Prostate gland (tissue), 2 donors: ENCODE measurements around the gene ODF4. TPM values are rescaled to one million over a fixed set of nuclear protein-coding genes. Genes with fewer than 3 reads are reported as not detected.
"Not testable (repeated sequence)": the region's sequence is repeated elsewhere in the genome, so short reads cannot be mapped to it uniquely, and the experiment has no call there.

Experiments
- DNase-seq: peaks from one replicate; pipeline ENCODE4 v3.0.0-alpha.2; 2019; ENCODE audit warnings: low spot score
- H3K27ac ChIP-seq, 2 donors: fragments of 200-600 bp; sonication (generic); 2 replicates each; pipeline ENCODE4 v1.5.1; 2017 to 2019
- H3K27me3 ChIP-seq: fragments of 200-600 bp; sonication (generic); replicated peaks from 2 replicates; pipeline ENCODE4 v1.5.1; 2019; ENCODE audit not compliant: insufficient read depth
- H3K36me3 ChIP-seq, 2 donors: fragments of 200-600 bp; sonication (generic); 1 replicate in 1 of 2; 2 replicates in 1 of 2; pipeline versions ENCODE4 v1.5.1 to v1.8.1; 2017 to 2019
- H3K4me1 ChIP-seq: fragments of 200-600 bp; sonication (generic); replicated peaks from 2 replicates; pipeline ENCODE4 v1.5.1; 2019
- H3K4me3 ChIP-seq, 2 donors: fragments of 200-600 bp; sonication (generic); 2 replicates each; pipeline ENCODE4 v1.5.1; 2017 to 2019
- H3K9me3 ChIP-seq: fragments of 200-600 bp; sonication (generic); 2 replicates; pipeline ENCODE4 v1.5.1; 2017
- CTCF ChIP-seq, 4 experiments: fragments of 200-600 bp in 2 of 4; fragments of 450-650 bp in 2 of 4; sonication (generic) in 2 of 4; IDR thresholded peaks; 1 replicate in 3 of 4; 2 replicates in 1 of 4; pipeline ENCODE4 v1.5.1; 2016 to 2019; ENCODE audit warnings: antibody characterized with exemption in 4 of 4, mild to moderate bottlenecking in 2 of 4, moderate library complexity in 2 of 4
- POLR2A ChIP-seq: fragments of 450-650 bp; IDR thresholded peaks from one replicate; pipeline ENCODE4 v1.6.1; 2016; ENCODE audit warnings: antibody characterized with exemption, mild to moderate bottlenecking
- POLR2AphosphoS5 ChIP-seq: sonication (generic); formaldehyde crosslinking; IDR thresholded peaks from one replicate; pipeline ENCODE4 v1.6.1; 2017; ENCODE audit warnings: antibody characterized with exemption
- WGBS: methylation state at CpG from one replicate; pipeline ENCODE4 v1.1.5; 2018; 5-methylcytosine and 5-hydroxymethylcytosine counted together
- intact Hi-C: fragments of 100-400 bp; cut with DNase I; formaldehyde crosslinking; loops from one replicate; pipeline ENCODE4 v1.14.2; 2022
- total RNA-seq, 2 donors: library from RNA; depleted of rRNA; stranded (reverse); fragments of >200 nt; gene quantifications; one replicate each; pipeline ENCODE4 v1.1.0, GENCODE V29; 2016

Gene ODF4
- total RNA-seq, 2 donors from 2014 or later: not detected

DNA sequence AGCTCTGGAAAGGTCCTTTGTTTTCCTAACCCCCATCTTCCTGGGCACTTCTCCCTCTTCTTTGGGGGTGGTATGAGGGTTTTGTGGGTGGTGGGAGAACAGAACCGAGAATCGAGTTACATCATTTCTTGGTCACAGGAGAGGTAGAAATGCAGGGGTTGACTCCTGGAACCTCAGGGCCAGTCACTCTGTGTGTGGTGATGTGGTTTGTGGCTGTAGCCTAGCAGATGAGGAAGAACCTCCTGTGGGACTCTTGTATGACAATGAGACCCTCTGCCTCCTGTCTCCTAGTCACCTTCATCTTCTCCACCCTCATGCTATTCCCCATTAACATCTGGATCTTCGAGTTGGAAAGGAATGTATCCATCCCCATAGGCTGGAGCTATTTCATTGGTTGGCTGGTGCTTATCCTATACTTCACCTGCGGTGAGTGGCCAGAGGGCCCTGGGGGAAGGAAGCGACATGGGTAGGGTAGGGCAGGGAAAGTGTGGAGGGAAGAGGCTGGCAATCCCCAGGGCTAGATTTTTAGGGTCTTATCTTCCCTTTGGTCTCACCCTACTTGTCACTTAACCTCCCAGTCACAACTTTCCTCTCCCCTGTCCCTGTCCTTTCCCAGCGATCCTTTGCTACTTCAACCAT, 5.5 kb downstream of the ODF4 start:
- H3K4me3 ChIP-seq: no peak overlapping the region
- no peak for DNase-seq
- TF ChIP-seq POLR2A (no peak), POLR2AphosphoS5 (no peak)
- H3K9me3 ChIP-seq: no peaks in the 10 kb centered on the region
- no peaks in the 10 kb centered on the region for H3K27me3 ChIP-seq
- no peaks in the 10 kb centered on the region for H3K4me1 ChIP-seq
- H3K27ac ChIP-seq: peak overlapping the region; percentile 66 to 73
- intact Hi-C loops: no loop called here
- no peaks in the 10 kb centered on the region for H3K36me3 ChIP-seq
- WGBS: 58% methylated on average over 6 of the region's 6 CpGs

GRCh38 chr17:8345951-8346665, 6.5 kb downstream of the ODF4 start:
- DNase-seq: peak; percentile 74
- no peaks in the 10 kb centered on the region for H3K9me3 ChIP-seq
- H3K4me1 ChIP-seq: no peaks in the 10 kb centered on the region
- H3K27me3 ChIP-seq: no peaks in the 10 kb centered on the region
- H3K27ac ChIP-seq: peak overlapping the region; percentile 66 to 73
- H3K4me3 ChIP-seq: no peak overlapping the region
- no peaks in the 10 kb centered on the region for H3K36me3 ChIP-seq
- TF ChIP-seq POLR2AphosphoS5 (peak; percentile 76), CTCF (IDR thresholded peaks at IDR 0.05) (no peak)
- intact Hi-C loops: no loop called here
- 34% methylated on average over 5 of the region's 5 CpGs for WGBS

DNA sequence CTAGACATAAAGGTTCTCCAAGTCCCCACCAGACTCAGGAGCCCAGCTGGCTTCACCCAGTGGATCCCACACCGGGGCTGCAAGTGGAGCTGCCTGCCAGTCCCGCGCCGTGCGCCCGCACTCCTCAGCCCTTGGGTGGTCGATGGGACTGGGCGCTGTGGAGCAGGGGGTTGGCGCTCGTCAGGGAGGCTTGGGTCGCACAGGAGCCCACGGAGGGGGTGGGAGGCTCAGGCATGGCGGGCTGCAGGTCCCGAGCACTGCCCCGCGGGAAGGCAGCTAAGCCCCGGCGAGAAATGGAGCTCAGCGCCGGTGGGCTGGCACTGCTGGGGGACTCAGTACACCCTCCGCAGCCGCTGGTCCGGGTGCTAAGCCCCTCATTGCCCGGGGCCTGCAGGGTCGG, 7.4 kb downstream of the ODF4 start:
- H3K4me3 ChIP-seq, H3K4me1 ChIP-seq, H3K27me3 ChIP-seq, H3K9me3 ChIP-seq, intact Hi-C loops, DNase-seq, H3K36me3 ChIP-seq: not testable (repeated sequence)
- peak overlapping the region in 1 of 2 donors; percentile 66 for H3K27ac ChIP-seq
- 69% methylated on average over 15 of the region's 25 CpGs for WGBS

DNA sequence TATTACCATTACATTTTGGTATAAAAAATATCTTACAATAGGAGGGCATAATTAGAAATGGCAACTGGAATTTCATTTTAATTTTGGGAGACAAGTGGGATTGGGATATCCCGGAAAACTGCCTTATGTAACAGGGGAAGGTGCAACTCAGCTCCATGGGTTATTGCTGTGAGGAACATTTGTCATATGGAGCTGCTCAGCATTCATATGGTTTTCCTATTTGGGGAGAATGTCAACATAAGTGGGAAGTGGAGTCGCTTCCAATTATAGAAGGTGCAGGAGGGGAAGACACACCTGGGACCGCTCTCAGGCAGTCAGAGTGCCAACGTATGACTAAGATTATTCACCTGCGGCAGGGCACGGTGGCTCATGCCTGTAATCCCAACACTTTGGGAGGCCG, 10.7 kb downstream of the ODF4 start:
- H3K27ac ChIP-seq: no peak overlapping the region
- H3K27me3 ChIP-seq: no peaks in the 10 kb centered on the region
- no peak for DNase-seq
- WGBS: 83% methylated on average over 7 of the region's 7 CpGs
- TF ChIP-seq POLR2AphosphoS5 (no peak), CTCF (IDR thresholded peaks at IDR 0.05) (no peak), POLR2A (no peak)
- intact Hi-C loops: no loop called here
- H3K9me3 ChIP-seq: no peaks in the 10 kb centered on the region
- H3K4me1 ChIP-seq: no peaks in the 10 kb centered on the region
- no peak overlapping the region for H3K4me3 ChIP-seq
- no peaks in the 10 kb centered on the region for H3K36me3 ChIP-seq

DNA sequence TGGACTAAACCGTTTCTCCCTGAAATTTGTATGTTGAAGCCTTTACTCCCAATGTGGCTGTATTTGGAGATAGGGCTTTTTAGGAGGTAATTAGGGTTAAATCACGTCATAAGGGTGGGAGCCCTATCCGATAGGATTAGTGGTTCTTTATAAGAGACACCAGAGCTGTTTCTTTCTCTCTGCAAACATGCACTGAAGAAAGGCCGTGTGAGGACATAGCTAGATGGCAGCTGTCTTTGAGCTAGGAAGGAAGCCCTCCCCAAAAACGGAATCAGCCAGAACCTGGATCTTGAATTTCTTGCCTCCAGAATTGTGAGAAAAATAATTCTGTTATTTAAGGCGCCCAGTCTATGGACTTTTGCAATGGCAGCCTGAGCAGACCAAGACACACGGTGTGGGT, 14.1 kb downstream of the ODF4 start:
- H3K36me3 ChIP-seq: no peaks in the 10 kb centered on the region
- intact Hi-C loops: no loop called here
- no peak for TF ChIP-seq POLR2A
- no peak for TF ChIP-seq CTCF (IDR thresholded peaks at IDR 0.05)
- no peak for TF ChIP-seq POLR2AphosphoS5
- no peak for DNase-seq
- no peaks in the 10 kb centered on the region for H3K4me1 ChIP-seq
- no peaks in the 10 kb centered on the region for H3K27me3 ChIP-seq
- 89% methylated on average over 7 of the region's 7 CpGs for WGBS
- H3K4me3 ChIP-seq: no peak overlapping the region
- H3K9me3 ChIP-seq: no peaks in the 10 kb centered on the region
- H3K27ac ChIP-seq: no peak overlapping the region

- TF ChIP-seq POLR2AphosphoS5: no peak
- TF ChIP-seq CTCF (IDR thresholded peaks at IDR 0.05): no peak
- TF ChIP-seq POLR2A: no peak
- H3K4me1 ChIP-seq: no peaks in the 10 kb centered on the region
Observed at GRCh38 chr17:8354236-8354635, 14.6 kb downstream of the ODF4 start.

More at GRCh38 chr17:8354236-8354635, 14.6 kb downstream of the ODF4 start:
- H3K9me3 ChIP-seq: no peaks in the 10 kb centered on the region
- H3K27me3 ChIP-seq: no peaks in the 10 kb centered on the region
- no peaks in the 10 kb centered on the region for H3K36me3 ChIP-seq
- no peak overlapping the region for H3K27ac ChIP-seq
- DNase-seq: no peak
- no peak overlapping the region for H3K4me3 ChIP-seq
- intact Hi-C loops: no loop called here
- WGBS: 75% methylated on average over 8 of the region's 8 CpGs
